GM12878 (cell line): ENCODE data around the gene AQP7. TPM values are rescaled to one million over a fixed set of nuclear protein-coding genes. Genes with fewer than 3 reads are reported as not detected.

ENCODE experiments used
- ATAC-seq: fragments of 200-7000 bp; cut with Tn5 transposase; 3 replicates; pipeline ENCODE4 v1.9.1; 2020; ENCODE audit warnings: mild to moderate bottlenecking, moderate library complexity
- BruUV-seq: library from RNA; stranded (reverse); fragments of 400-500 nt; replicated peaks from 2 replicates; lab custom pipeline; 2021; lab: Mats Ljungman, UMichigan
- CTCF ChIA-PET: fragments of 300-600 bp; sonication (Branson Sonifier 250); formaldehyde crosslinking; extraction: SDS; loops from one replicate; lab custom pipeline; 2021; ENCODE audit warnings: inconsistent platforms; lab: Yijun Ruan, JAX
- POLR2A ChIA-PET: fragments of 350-600 bp; formaldehyde crosslinking; extraction: SDS; loops from one replicate; lab custom pipeline; 2021; ENCODE audit warnings: inconsistent platforms; lab: Charles Lee
- RAD21 ChIA-PET: fragments of 300-600 bp; sonication (Branson Sonifier 250); formaldehyde crosslinking; loops from one replicate; lab custom pipeline; 2023; ENCODE audit warnings: antibody characterized with exemption; ENCODE audit not compliant: unreplicated experiment; lab: Charles Lee
- SMC1A ChIA-PET: fragments of 300-600 bp; sonication (Branson Sonifier 250); formaldehyde crosslinking; loops from one replicate; lab custom pipeline; 2023; ENCODE audit not compliant: unreplicated experiment, uncharacterized antibody; lab: Charles Lee
- DNase-seq: peaks from one replicate; pipeline ENCODE4 v3.0.0-alpha.2; 2011; ENCODE audit warnings: low read depth, low spot score
- FAIRE-seq: peaks from 3 replicates; lab custom pipeline; 2011; peaks lifted over from hg19 to GRCh38; lab: Jason Lieb, UNC
- H2AFZ ChIP-seq: 2 replicates; pipeline ENCODE4 v1.6.0; 2011; ENCODE audit warnings: low read depth, low read length, control low read depth; ENCODE audit not compliant: control insufficient read depth
- H3K27ac ChIP-seq: 2 replicates; pipeline ENCODE4 v1.5.1; 2011; ENCODE audit warnings: control low read depth; ENCODE audit not compliant: control insufficient read depth, insufficient read depth
- H3K27me3 ChIP-seq, 2 experiments: replicated peaks in 1 of 2; 2 replicates each; pipeline versions ENCODE4 v1.6.0 to v1.6.1; 2011; ENCODE audit warnings: low read length in 1 of 2; ENCODE audit not compliant: control insufficient read depth in 2 of 2, insufficient read depth in 2 of 2
- H3K36me3 ChIP-seq, 2 experiments: 2 replicates each; pipeline ENCODE4 v1.5.1; 2011; ENCODE audit warnings: low read length in 1 of 2; ENCODE audit not compliant: control insufficient read depth in 2 of 2, insufficient read depth in 2 of 2
- H3K4me1 ChIP-seq: 2 replicates; pipeline ENCODE4 v1.6.1; 2011; ENCODE audit warnings: mild to moderate bottlenecking, low read length, moderate library complexity, mixed read lengths; ENCODE audit not compliant: control insufficient read depth, insufficient read depth
- H3K4me2 ChIP-seq: 2 replicates; pipeline ENCODE4 v1.6.0; 2011; ENCODE audit warnings: control low read depth; ENCODE audit not compliant: control insufficient read depth, insufficient read depth
- H3K4me3 ChIP-seq: fragments of 200-600 bp; sonication (generic); 2 replicates; pipeline ENCODE4 v1.5.1; 2016
- H3K79me2 ChIP-seq: 2 replicates; pipeline ENCODE4 v1.6.0; 2011; ENCODE audit warnings: low read length; ENCODE audit not compliant: control insufficient read depth, insufficient read depth
- H3K9ac ChIP-seq: 2 replicates; pipeline ENCODE4 v1.8.0; 2011; ENCODE audit warnings: low read length, control low read depth, mixed read lengths; ENCODE audit not compliant: control insufficient read depth, insufficient read depth
- H3K9me3 ChIP-seq: replicated peaks from 3 replicates; pipeline ENCODE4 v1.5.1; 2011; ENCODE audit warnings: mild to moderate bottlenecking, low read length; ENCODE audit not compliant: control insufficient read depth, insufficient read depth
- H4K20me1 ChIP-seq: 2 replicates; pipeline ENCODE4 v1.6.0; 2011; ENCODE audit not compliant: control insufficient read depth, insufficient read depth
- ATF7 ChIP-seq: fragments of 450-650 bp; IDR thresholded peaks from 2 replicates; pipeline ENCODE4 v1.6.1; 2016; ENCODE audit warnings: low read depth, mild to moderate bottlenecking
- CBX5 ChIP-seq: sonication (generic); IDR thresholded peaks from 2 replicates; pipeline ENCODE4 v1.6.1; 2016; ENCODE audit warnings: low read depth, moderate library complexity, mild to moderate bottlenecking, inconsistent platforms
- IKZF1 ChIP-seq: fragments of 450-650 bp; conservative IDR thresholded peaks from 2 replicates; pipeline ENCODE4 v1.6.1; 2017; ENCODE audit warnings: antibody characterized with exemption, mild to moderate bottlenecking
- KDM1A ChIP-seq: fragments of 200-600 bp; sonication (generic); IDR thresholded peaks from 2 replicates; pipeline ENCODE4 v1.6.1; 2016; ENCODE audit warnings: borderline replicate concordance
- MYB ChIP-seq: fragments of 150-350 bp; IDR thresholded peaks from 2 replicates; pipeline ENCODE4 v1.6.1; 2014; ENCODE audit warnings: mild to moderate bottlenecking, low read depth, low read length, borderline replicate concordance
- MYC ChIP-seq: IDR thresholded peaks from 2 replicates; pipeline ENCODE4 v1.6.1; 2011; ENCODE audit warnings: mild to moderate bottlenecking, low read length, moderate library complexity, inconsistent platforms; ENCODE audit not compliant: insufficient read depth, insufficient replicate concordance, insufficient read length, severe bottlenecking
- RUNX3 ChIP-seq: IDR thresholded peaks from 2 replicates; pipeline ENCODE4 v1.6.1; 2012; ENCODE audit warnings: low read length, inconsistent platforms
- SMC3 ChIP-seq: IDR thresholded peaks from 2 replicates; pipeline ENCODE4 v1.6.1; 2011; ENCODE audit warnings: low read length, improper control_type of control experiment, borderline replicate concordance
- TCF7 ChIP-seq: IDR thresholded peaks from 2 replicates; pipeline ENCODE4 v1.6.1; 2014; ENCODE audit warnings: antibody characterized with exemption, borderline replicate concordance
- YBX1 ChIP-seq: fragments of 450-650 bp; IDR thresholded peaks from 2 replicates; pipeline ENCODE4 v1.6.1; 2016; ENCODE audit warnings: antibody characterized with exemption
- ZSCAN29 ChIP-seq: fragments of 450-650 bp; IDR thresholded peaks from 2 replicates; pipeline ENCODE4 v1.6.1; 2017; ENCODE audit warnings: mild to moderate bottlenecking, moderate library complexity
- WGBS: methylation state at CpG from one replicate; pipeline ENCODE4 v1.1.6; 2016; ENCODE audit warnings: low lambda C conversion rate; ENCODE audit not compliant: insufficient replicate concordance, insufficient coverage; ENCODE audit errors: missing lambda C conversion rate; 5-methylcytosine and 5-hydroxymethylcytosine counted together
- in situ Hi-C: fragments of 300-500 bp; cut with MboI; formaldehyde crosslinking; loops from 9 replicates; pipeline ENCODE4 v1.14.3; 2018; ENCODE audit warnings: mixed read lengths
- intact Hi-C: fragments of 100-400 bp; cut with micrococcal nuclease; formaldehyde crosslinking; loops from one replicate; pipeline ENCODE4 v1.14.2; 2022; ENCODE audit not compliant: unreplicated experiment
- polyA plus RNA-seq, 11 experiments: library from polyadenylated mRNA; depleted of rRNA in 4 of 11; unstranded in 6 of 11; stranded (reverse) in 5 of 11; fragments of >200 nt; fragmentation: Nextera tagmentation in 4 of 11; fragmentation: Illumina TruSeq in 1 of 11; extraction: Ambion mirVana in 4 of 11; extraction: Trizol in 1 of 11; gene quantifications; 1 replicate in 1 of 11; 2 replicates in 10 of 11; pipeline versions ENCODE4 v1.2.1 to v1.2.3, GENCODE V29; 2011 to 2016; ENCODE audit warnings: inconsistent platforms in 2 of 11, missing spikeins in 2 of 11, low read depth in 1 of 11
- total RNA-seq, 4 experiments: library from RNA; depleted of rRNA in 3 of 4; stranded (reverse); fragments of >200 nt in 3 of 4; fragmentation: Illumina TruSeq in 1 of 4; extraction: Trizol in 1 of 4; gene quantifications; 2 replicates each; pipeline versions ENCODE4 v1.2.1 to v1.2.3, GENCODE V29; 2013 to 2021
- TF ChIP-seq, protein P1 (sequence below): IDR thresholded peaks from 2 replicates; pipeline ENCODE4 v1.6.1; 2012; ENCODE audit warnings: improper control_type of control experiment, low read depth, low read length; ENCODE audit not compliant: insufficient replicate concordance
- TF ChIP-seq, protein P2 (sequence below): fragments of 450-650 bp; IDR thresholded peaks from 2 replicates; pipeline ENCODE4 v1.6.1; 2017; ENCODE audit warnings: mild to moderate bottlenecking
- TF ChIP-seq, protein P3 (sequence below), 3 experiments: IDR thresholded peaks in 2 of 3; conservative IDR thresholded peaks in 1 of 3; 2 replicates each; pipeline ENCODE4 v1.5.1; 2011; ENCODE audit warnings: low read depth in 3 of 3, low read length in 3 of 3, mild to moderate bottlenecking in 3 of 3, control low read depth in 2 of 3, moderate library complexity in 2 of 3, inconsistent platforms in 1 of 3, mixed read lengths in 1 of 3; ENCODE audit not compliant: control insufficient read depth in 2 of 3, insufficient read depth in 1 of 3; ENCODE audit errors: extremely low read depth in 1 of 3

Gene AQP7
- total and polyA plus RNA-seq, 10 of the 15 experiments (the other 5 are each of a cell fraction or from before 2014, with no cell fraction given), result 0.04 to 0.18 (median 0.04) TPM; not detected in 7

DNA sequence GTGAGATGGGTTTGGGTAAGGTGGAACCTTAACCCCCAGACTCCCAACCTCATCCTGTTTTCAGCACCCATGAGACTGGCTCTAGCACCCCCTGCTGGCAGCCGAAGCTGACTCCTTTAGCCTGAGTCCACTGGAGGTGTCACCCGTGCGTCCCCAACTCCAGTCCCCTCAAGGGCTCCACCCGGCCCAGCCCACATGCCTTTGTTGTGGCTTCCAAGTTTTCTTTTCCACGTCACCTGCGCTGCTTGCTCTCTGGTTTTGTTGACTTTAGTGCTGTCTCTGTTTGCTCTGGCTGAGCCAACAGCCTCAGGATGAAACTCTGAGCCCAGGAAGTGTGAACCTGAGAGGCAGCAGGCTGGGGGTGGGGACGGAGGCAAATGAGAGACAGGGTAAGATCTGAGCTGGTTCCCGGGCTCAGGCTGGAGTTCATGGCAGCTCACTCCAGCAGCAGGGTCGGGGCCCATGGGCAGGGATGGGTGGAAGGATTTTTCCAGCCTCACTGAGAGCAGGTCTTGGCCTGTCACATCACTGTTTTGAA lies 13.2 kb upstream of the AQP7 start:
- WGBS, result 8% methylated on average over 9 of the region's 9 CpGs
- H3K4me2 ChIP-seq, result no peak overlapping the region
- no peak overlapping the region; the same call in 1 of the 2 replicates for H2AFZ ChIP-seq
- no TSS peak for BruUV-seq
- no peak overlapping the region for H3K27ac ChIP-seq
- SMC1A ChIA-PET, result interaction anchor here (0.8 to 2.8 kb wide), 7 partner anchors 19 to 357 kb away, joined by 3 to 18 read pairs (median 3); partner anchors contain the start of gene AQP3
- POLR2A ChIA-PET, result no interaction called here
- no peaks in the 10 kb centered on the region for H3K36me3 ChIP-seq
- ATAC-seq, result peak; percentile 93
- intact Hi-C loops, result no loop called here
- H3K4me1 ChIP-seq, result no peaks in the 10 kb centered on the region
- no peaks in the 10 kb centered on the region; a peak in 1 of 4 replicates for H3K27me3 ChIP-seq
- no peaks in the 10 kb centered on the region for H3K9me3 ChIP-seq
- no peak overlapping the region for H3K4me3 ChIP-seq
- CTCF ChIA-PET, result interaction anchor here (0.6 to 10.1 kb wide), 24 partner anchors 11 to 189 kb away, joined by 3 to 113 read pairs (median 4); partner anchors contain the start of genes AQP3 and NOL6
- no peaks in the 10 kb centered on the region for H4K20me1 ChIP-seq
- in situ Hi-C loops, result no loop called here
- no peak for FAIRE-seq
- H3K9ac ChIP-seq, result no peak overlapping the region
- RAD21 ChIA-PET, result interaction anchor here (0.6 to 3.2 kb wide), 8 partner anchors 18 to 1037 kb away, joined by 3 to 12 read pairs (median 4); partner anchors contain the start of genes AQP3 and NOL6
- peak; percentile 3 for DNase-seq
- no peaks in the 10 kb centered on the region for H3K79me2 ChIP-seq
- TF ChIP-seq ZSCAN29 (no peak), TCF7 (peak; percentile 56; the same call in 1 of the 2 replicates), ATF7 (0 out of 2 replicates have a peak, but pooled peaks have one; percentile 12), MYB (no peak), CBX5 (no peak), YBX1 (no peak), MYC (no peak), IKZF1 (peak; percentile 47; the same call in 1 of the 2 replicates), KDM1A (no peak), SMC3 (peak; percentile 38; the same call in 1 of the 2 replicates), RUNX3 (peak; percentile 33)
- TF ChIP-seq, protein P1, sequence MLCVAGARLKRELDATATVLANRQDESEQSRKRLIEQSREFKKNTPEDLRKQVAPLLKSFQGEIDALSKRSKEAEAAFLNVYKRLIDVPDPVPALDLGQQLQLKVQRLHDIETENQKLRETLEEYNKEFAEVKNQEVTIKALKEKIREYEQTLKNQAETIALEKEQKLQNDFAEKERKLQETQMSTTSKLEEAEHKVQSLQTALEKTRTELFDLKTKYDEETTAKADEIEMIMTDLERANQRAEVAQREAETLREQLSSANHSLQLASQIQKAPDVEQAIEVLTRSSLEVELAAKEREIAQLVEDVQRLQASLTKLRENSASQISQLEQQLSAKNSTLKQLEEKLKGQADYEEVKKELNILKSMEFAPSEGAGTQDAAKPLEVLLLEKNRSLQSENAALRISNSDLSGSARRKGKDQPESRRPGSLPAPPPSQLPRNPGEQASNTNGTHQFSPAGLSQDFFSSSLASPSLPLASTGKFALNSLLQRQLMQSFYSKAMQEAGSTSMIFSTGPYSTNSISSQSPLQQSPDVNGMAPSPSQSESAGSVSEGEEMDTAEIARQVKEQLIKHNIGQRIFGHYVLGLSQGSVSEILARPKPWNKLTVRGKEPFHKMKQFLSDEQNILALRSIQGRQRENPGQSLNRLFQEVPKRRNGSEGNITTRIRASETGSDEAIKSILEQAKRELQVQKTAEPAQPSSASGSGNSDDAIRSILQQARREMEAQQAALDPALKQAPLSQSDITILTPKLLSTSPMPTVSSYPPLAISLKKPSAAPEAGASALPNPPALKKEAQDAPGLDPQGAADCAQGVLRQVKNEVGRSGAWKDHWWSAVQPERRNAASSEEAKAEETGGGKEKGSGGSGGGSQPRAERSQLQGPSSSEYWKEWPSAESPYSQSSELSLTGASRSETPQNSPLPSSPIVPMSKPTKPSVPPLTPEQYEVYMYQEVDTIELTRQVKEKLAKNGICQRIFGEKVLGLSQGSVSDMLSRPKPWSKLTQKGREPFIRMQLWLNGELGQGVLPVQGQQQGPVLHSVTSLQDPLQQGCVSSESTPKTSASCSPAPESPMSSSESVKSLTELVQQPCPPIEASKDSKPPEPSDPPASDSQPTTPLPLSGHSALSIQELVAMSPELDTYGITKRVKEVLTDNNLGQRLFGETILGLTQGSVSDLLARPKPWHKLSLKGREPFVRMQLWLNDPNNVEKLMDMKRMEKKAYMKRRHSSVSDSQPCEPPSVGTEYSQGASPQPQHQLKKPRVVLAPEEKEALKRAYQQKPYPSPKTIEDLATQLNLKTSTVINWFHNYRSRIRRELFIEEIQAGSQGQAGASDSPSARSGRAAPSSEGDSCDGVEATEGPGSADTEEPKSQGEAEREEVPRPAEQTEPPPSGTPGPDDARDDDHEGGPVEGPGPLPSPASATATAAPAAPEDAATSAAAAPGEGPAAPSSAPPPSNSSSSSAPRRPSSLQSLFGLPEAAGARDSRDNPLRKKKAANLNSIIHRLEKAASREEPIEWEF, result no peak
- TF ChIP-seq, protein P2, sequence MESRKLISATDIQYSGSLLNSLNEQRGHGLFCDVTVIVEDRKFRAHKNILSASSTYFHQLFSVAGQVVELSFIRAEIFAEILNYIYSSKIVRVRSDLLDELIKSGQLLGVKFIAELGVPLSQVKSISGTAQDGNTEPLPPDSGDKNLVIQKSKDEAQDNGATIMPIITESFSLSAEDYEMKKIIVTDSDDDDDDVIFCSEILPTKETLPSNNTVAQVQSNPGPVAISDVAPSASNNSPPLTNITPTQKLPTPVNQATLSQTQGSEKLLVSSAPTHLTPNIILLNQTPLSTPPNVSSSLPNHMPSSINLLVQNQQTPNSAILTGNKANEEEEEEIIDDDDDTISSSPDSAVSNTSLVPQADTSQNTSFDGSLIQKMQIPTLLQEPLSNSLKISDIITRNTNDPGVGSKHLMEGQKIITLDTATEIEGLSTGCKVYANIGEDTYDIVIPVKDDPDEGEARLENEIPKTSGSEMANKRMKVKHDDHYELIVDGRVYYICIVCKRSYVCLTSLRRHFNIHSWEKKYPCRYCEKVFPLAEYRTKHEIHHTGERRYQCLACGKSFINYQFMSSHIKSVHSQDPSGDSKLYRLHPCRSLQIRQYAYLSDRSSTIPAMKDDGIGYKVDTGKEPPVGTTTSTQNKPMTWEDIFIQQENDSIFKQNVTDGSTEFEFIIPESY, result no peak
- TF ChIP-seq, protein P3, sequence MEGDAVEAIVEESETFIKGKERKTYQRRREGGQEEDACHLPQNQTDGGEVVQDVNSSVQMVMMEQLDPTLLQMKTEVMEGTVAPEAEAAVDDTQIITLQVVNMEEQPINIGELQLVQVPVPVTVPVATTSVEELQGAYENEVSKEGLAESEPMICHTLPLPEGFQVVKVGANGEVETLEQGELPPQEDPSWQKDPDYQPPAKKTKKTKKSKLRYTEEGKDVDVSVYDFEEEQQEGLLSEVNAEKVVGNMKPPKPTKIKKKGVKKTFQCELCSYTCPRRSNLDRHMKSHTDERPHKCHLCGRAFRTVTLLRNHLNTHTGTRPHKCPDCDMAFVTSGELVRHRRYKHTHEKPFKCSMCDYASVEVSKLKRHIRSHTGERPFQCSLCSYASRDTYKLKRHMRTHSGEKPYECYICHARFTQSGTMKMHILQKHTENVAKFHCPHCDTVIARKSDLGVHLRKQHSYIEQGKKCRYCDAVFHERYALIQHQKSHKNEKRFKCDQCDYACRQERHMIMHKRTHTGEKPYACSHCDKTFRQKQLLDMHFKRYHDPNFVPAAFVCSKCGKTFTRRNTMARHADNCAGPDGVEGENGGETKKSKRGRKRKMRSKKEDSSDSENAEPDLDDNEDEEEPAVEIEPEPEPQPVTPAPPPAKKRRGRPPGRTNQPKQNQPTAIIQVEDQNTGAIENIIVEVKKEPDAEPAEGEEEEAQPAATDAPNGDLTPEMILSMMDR (IDR thresholded peaks at IDR 0.05 in 2 of 3, conservative IDR thresholded peaks at IDR 0.05 in 1 of 3; ENCODE audit: control insufficient read depth in 2 of 3, extremely low read depth in 1 of 3, insufficient read depth in 1 of 3, low read depth in 3 of 3, low read length in 3 of 3), result peak; percentile 60 to 85 (median 78)
